Measurements from ENCODE around the gene TENM4.

The TENM4 gene

DNA sequence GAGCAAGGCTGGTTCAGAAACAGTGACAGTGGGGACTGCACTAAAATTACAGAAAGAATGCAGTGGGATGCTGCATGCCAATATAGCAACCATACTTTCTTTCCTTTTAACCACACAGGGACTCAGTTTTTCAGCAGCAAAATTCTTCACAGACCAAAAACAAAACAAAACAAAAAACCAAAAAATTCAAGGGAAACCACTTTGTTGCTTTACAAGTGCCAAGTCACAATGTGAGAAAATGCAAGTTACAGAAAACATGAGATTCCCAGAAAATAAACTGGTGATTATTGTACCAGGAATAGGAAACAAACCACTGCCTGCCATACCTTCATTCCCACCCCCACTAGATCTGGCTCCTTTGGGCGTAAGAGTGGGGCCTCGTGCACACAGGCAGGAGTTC lies 52.6 kb downstream of the TENM4 start:
- no peak for DNase-seq (ENCODE audit: low spot score)

GRCh38 chr11:79383874-79384273 lies 57.0 kb downstream of the TENM4 start:
- DNase-seq (ENCODE audit: low spot score): no peak

GRCh38 chr11:79382301-79383050 lies 58.4 kb downstream of the TENM4 start:
- no peak for DNase-seq (ENCODE audit: low spot score)

- DNase-seq (ENCODE audit: low spot score): no peak
Measured at GRCh38 chr11:79381036-79381435, 59.8 kb downstream of the TENM4 start.

- DNase-seq (ENCODE audit: low spot score): no peak
Measured at GRCh38 chr11:79377406-79377805, 63.4 kb downstream of the TENM4 start.

- DNase-seq (ENCODE audit: low spot score): no peak
Measured at GRCh38 chr11:79375818-79376550, 64.8 kb downstream of the TENM4 start.

GRCh38 chr11:79374727-79375126 lies 66.1 kb downstream of the TENM4 start:
- no peak for DNase-seq (ENCODE audit: low spot score)

DNA sequence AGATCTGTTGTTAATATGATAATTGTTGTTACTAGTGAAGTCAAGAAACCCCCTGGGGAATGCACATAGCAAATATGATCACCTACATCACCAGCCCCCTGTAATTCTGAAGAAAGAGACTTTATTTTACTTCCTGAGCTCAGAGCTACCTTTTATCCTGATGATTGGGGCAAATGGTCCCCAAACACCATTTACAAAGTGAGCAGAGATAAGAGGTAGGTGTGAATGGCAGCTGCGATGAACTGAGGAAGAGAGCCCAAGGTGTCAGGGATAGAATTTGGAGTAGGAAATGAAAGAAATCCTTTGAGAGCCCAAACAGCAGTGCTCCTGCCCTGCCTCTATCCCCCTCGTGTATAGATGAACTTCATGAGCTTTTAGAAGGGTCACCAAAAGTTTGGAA lies 69.1 kb downstream of the TENM4 start:
- DNase-seq (ENCODE audit: low spot score): no peak

DNA sequence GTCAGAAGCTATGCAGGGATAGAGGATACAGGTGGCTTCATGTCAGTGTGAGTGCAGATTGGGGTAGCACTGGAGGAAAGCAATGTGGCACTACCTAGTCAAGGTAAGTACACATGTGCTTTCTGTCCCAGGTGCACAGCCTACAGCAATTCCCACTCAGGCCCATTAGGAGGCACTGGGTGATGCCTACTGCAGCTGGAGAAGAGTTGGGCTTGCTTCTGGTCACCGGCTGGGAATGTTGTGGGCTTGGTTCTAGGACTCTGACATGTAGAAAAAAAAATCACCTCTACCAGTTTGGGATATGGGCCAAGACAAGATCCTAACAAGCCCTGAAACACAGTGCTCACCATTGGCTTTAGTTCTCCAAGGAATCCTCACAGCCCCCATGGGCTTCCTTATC lies 69.7 kb downstream of the TENM4 start:
- no peak for DNase-seq (ENCODE audit: low spot score)

DNA sequence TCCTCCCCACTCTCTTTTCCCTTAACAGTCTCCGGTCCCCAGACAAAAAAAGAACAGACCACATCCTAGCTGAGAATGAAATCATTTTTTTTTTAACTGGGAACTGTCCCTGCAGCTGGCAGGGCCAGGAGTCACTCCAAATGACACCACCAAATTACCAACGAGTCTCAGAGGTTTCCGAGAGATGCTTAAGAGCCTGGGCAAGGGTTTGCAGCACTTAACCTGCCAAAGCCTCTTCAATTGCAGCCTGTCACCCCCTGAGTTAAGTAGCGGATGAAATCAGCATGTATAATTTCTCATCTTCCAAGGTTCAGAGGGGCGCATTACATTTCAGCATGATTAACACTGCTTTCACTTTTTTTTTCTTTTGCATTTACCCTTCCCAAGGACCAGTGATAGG lies 71.8 kb downstream of the TENM4 start:
- DNase-seq (ENCODE audit: low spot score): no peak

DNA sequence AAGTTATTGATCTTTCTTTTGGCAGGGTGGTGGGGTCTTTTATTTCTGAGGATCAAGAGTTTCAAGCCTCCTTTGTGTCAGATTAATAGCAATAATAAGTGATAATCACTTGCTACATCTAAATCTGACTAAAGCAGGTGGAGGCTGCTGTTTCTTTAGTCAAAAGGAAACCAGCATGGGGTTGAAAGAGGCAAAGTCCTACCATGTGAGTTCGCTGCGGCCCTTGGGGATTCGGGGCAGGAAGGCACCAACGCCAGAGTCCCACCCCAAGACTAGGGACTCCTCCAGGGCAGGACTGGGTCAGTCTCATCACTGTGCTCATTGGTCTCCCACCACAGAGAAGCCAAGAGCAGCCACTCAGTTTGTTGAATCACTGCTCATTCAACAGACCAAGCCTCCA lies 73.0 kb downstream of the TENM4 start:
- DNase-seq (ENCODE audit: low spot score): no peak

- DNase-seq (ENCODE audit: low spot score): no peak
Measured at GRCh38 chr11:79366218-79366617, 74.6 kb downstream of the TENM4 start.

DNA sequence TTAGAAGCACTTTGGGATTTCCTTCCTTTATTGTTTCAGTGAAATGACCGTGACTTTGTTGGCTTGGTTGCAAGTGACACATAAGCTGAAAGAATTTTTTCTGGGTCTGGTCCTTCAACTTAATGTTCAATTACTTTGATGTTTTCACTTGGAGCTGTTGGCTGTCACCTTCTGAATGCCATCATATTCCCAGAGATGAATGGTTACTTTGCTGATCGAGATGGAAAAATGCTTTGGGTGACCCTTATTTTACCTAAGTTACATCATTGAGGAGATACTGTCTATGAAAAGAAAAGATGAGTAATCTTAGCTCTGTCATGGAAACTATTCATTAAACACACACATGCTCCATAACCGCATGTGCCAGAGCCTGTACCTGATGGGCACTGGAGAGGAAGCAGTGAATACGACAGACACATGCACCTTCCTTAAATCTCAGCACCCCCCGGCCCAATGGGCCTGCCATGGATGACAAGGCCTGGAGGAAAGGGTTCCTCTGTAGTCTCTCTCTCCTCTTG lies 76.9 kb downstream of the TENM4 start:
- no peak for DNase-seq (ENCODE audit: low spot score)

- no peak for DNase-seq (ENCODE audit: low spot score)
Measured at GRCh38 chr11:79363256-79363655, 77.6 kb downstream of the TENM4 start.

DNA sequence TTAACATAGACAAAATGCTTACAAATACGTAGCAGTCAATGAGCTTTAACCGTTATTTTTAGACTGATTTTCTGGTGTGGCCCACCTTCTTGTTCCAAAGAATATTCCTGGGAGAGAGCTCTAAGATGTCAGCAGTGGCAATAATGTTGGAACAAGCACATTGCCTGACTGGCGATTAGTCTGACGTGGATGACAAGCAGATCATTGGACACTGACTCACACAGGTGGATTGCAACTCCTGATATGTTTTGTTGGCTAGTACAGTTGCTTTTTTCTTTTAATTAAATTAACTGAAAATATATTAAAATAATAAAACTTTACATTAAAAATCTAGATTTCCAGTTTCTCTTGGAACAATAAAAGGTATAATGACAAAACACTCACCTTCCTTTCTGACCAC lies 78.0 kb downstream of the TENM4 start:
- DNase-seq (ENCODE audit: low spot score): no peak

DNA sequence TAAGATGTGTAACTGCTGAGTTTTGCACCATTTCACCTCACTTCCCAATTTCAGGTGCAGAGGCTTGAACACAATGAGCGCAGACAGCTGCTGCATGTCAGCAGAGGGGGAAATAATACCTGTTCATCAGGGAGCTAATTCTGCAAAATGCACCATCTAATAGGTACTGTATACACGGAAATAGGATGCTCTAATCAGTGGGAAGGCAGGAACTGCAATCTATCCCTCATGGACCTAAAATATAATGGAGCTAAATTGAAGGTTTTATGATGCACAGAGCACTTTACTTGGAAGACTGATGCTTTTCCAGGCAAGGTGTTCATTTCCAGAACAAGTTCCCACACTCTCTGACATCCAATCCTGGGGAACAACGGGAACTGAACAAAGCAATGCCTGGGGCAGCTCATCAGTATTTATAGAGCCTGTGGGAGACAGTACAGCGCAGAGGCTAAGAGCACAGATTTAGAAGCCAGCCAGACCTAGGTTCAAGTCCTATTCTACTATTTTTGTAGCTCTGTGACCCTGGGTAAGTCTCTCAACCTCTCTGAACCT lies 78.5 kb downstream of the TENM4 start:
- no peak for DNase-seq (ENCODE audit: low spot score)

GRCh38 chr11:79358258-79358657 lies 82.6 kb downstream of the TENM4 start:
- DNase-seq (ENCODE audit: low spot score): no peak

DNA sequence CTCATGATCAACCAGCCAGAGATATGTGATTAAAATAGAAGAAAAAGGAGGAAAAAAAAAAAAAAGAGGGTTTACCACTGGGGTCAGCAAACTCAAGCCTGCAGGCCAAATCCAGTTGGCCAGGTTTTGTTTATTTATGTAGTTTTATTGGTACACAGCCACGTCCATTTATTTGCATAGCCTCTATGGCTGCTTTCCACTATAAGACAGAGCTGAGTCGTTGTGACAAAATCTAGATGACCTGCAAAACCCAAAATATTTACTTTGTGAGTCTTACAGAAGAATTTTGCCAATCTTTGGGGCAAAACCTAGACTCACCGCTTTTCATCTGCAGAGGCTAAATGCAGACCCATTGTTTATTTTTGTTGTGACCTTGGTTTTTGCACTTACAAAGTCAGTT lies 87.1 kb downstream of the TENM4 start:
- no peak for DNase-seq (ENCODE audit: low spot score)

GRCh38 chr11:79352349-79352703 lies 88.5 kb downstream of the TENM4 start:
- DNase-seq (ENCODE audit: low spot score): no peak

- no peak for DNase-seq (ENCODE audit: low spot score)
Measured at GRCh38 chr11:79348976-79349682, 91.7 kb downstream of the TENM4 start.

DNA sequence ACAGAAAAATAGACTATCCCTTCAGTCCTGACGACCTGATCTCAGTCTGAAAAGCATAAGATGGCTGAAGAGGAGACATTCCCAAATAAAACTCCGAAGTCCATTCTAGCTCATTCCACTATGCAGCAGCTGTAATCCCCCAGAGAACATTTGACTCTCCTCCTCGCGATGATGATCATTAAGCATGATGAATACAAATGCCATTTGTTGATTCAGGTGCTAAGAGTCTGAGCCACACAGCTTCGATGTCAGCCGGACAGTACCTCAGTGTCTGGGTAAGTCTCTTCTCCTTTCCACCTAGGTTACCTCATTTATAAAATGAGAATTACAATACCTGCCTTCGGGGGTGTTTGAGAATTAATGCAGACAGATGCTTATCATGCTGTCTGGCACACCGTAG lies 94.8 kb downstream of the TENM4 start:
- DNase-seq (ENCODE audit: low spot score): no peak

- no peak for DNase-seq (ENCODE audit: low spot score)
Measured at GRCh38 chr11:79344753-79345294, 96.0 kb downstream of the TENM4 start.
